IMR-90 (cell line): ENCODE measurements around the gene CASK. TPM values are rescaled to one million over a fixed set of nuclear protein-coding genes. Genes with fewer than 3 reads are reported as not detected.

Experiments
- ATAC-seq: fragments of 200-7000 bp; cut with Tn5 transposase; 2 replicates; pipeline ENCODE4 v1.9.1; 2020; ENCODE audit warnings: low read depth, mild to moderate bottlenecking, moderate library complexity
- BruUV-seq: library from RNA; stranded (reverse); fragments of 400-500 nt; replicated peaks from 2 replicates; lab custom pipeline; 2021; lab: Mats Ljungman, UMichigan
- CTCF ChIA-PET: fragments of 300-600 bp; formaldehyde crosslinking; extraction: SDS; loops from one replicate; lab custom pipeline; 2021; ENCODE audit warnings: antibody characterized with exemption; lab: Yijun Ruan, JAX
- POLR2A ChIA-PET: fragments of 300-600 bp; sonication (Branson Sonifier 250); formaldehyde crosslinking; loops from one replicate; lab custom pipeline; 2022; ENCODE audit warnings: antibody characterized with exemption; ENCODE audit not compliant: unreplicated experiment; lab: Charles Lee
- DNase-seq: peaks from one replicate; pipeline ENCODE4 v3.0.0; 2013
- H2AFZ ChIP-seq: replicated peaks from 2 replicates; pipeline ENCODE3; 2013; ENCODE audit warnings: low read length, mild to moderate bottlenecking; ENCODE audit not compliant: poor library complexity
- H2AK5ac ChIP-seq: 2 replicates; pipeline ENCODE4 v1.6.1; 2013; ENCODE audit warnings: low read depth, low read length, inconsistent platforms
- H2AK9ac ChIP-seq: replicated peaks from 2 replicates; pipeline ENCODE3; 2013; ENCODE audit warnings: mild to moderate bottlenecking, low read depth, low read length, moderate library complexity; ENCODE audit not compliant: poor library complexity
- H2BK120ac ChIP-seq: 2 replicates; pipeline ENCODE4 v1.6.1; 2013; ENCODE audit warnings: low read depth, low read length, inconsistent platforms
- H2BK15ac ChIP-seq: 3 replicates; pipeline ENCODE4 v1.6.1; 2013; ENCODE audit warnings: low read depth, low read length, inconsistent platforms
- H2BK20ac ChIP-seq: 2 replicates; pipeline ENCODE4 v1.6.1; 2013; ENCODE audit warnings: low read depth, mild to moderate bottlenecking, inconsistent platforms, low read length, moderate library complexity
- H2BK5ac ChIP-seq: 2 replicates; pipeline ENCODE4 v1.6.1; 2013; ENCODE audit warnings: mild to moderate bottlenecking, low read depth, low read length, inconsistent platforms; ENCODE audit not compliant: poor library complexity, severe bottlenecking
- H3K14ac ChIP-seq: replicated peaks from 2 replicates; pipeline ENCODE4 v1.6.1; 2013; ENCODE audit warnings: low read depth, low read length, inconsistent platforms
- H3K18ac ChIP-seq: 2 replicates; pipeline ENCODE4 v1.6.1; 2013; ENCODE audit warnings: low read depth, low read length, control low read depth
- H3K23ac ChIP-seq: 2 replicates; pipeline ENCODE4 v1.6.1; 2013; ENCODE audit warnings: low read depth, low read length, inconsistent platforms
- H3K27ac ChIP-seq: 2 replicates; pipeline ENCODE4 v1.5.1; 2013; ENCODE audit warnings: mild to moderate bottlenecking, control low read depth, low read length; ENCODE audit not compliant: insufficient read depth
- H3K27me3 ChIP-seq: 2 replicates; pipeline ENCODE4 v1.6.1; 2013; ENCODE audit warnings: low read length; ENCODE audit not compliant: control insufficient read depth, insufficient read depth
- H3K36me3 ChIP-seq: 2 replicates; pipeline ENCODE4 v1.6.1; 2013; ENCODE audit warnings: low read length, mixed read lengths; ENCODE audit not compliant: control insufficient read depth, insufficient read depth
- H3K4ac ChIP-seq: 2 replicates; pipeline ENCODE4 v1.6.1; 2013; ENCODE audit warnings: low read depth, low read length, inconsistent platforms
- H3K4me1 ChIP-seq: 2 replicates; pipeline ENCODE4 v1.6.1; 2013; ENCODE audit warnings: low read length, mixed read lengths; ENCODE audit not compliant: control insufficient read depth, insufficient read depth
- H3K4me2 ChIP-seq: 2 replicates; pipeline ENCODE4 v1.6.1; 2013; ENCODE audit warnings: low read depth, mild to moderate bottlenecking, control low read depth, low read length, moderate library complexity
- H3K4me3 ChIP-seq: 2 replicates; pipeline ENCODE4 v1.5.1; 2013; ENCODE audit warnings: low read depth, mild to moderate bottlenecking, control low read depth, low read length, moderate library complexity; ENCODE audit not compliant: insufficient read depth
- H3K56ac ChIP-seq: 2 replicates; pipeline ENCODE4 v1.6.1; 2013; ENCODE audit warnings: low read length, inconsistent platforms; ENCODE audit not compliant: insufficient read depth; ENCODE audit errors: extremely low read depth
- H3K79me1 ChIP-seq, 2 experiments: 2 replicates each; pipeline ENCODE4 v1.6.1; 2013; ENCODE audit warnings: low read length in 2 of 2, inconsistent platforms in 1 of 2, low read depth in 1 of 2
- H3K9ac ChIP-seq: 2 replicates; pipeline ENCODE4 v1.6.1; 2013; ENCODE audit warnings: low read depth, low read length, control low read depth
- H3K9me1 ChIP-seq: 2 replicates; pipeline ENCODE4 v1.6.1; 2013; ENCODE audit warnings: low read length, inconsistent platforms; ENCODE audit not compliant: insufficient read depth
- H3K9me3 ChIP-seq: 2 replicates; pipeline ENCODE4 v1.6.1; 2013; ENCODE audit warnings: low read length; ENCODE audit not compliant: control insufficient read depth, insufficient read depth
- H4K20me1 ChIP-seq: 2 replicates; pipeline ENCODE4 v1.6.1; 2013; ENCODE audit warnings: low read length, inconsistent platforms; ENCODE audit not compliant: insufficient read depth
- H4K5ac ChIP-seq: 2 replicates; pipeline ENCODE4 v1.6.1; 2013; ENCODE audit warnings: mild to moderate bottlenecking, low read depth, low read length, control low read depth
- H4K8ac ChIP-seq, 2 experiments: 2 replicates each; pipeline ENCODE4 v1.6.1; 2013; ENCODE audit warnings: low read depth in 2 of 2, low read length in 2 of 2, control low read depth in 1 of 2, inconsistent platforms in 1 of 2
- H4K91ac ChIP-seq: 2 replicates; pipeline ENCODE4 v1.6.1; 2013; ENCODE audit warnings: low read depth, low read length, inconsistent platforms; ENCODE audit not compliant: insufficient read depth
- BHLHE40 ChIP-seq: fragments of 150-350 bp; IDR thresholded peaks from 2 replicates; pipeline ENCODE4 v1.6.1; 2016; ENCODE audit warnings: mild to moderate bottlenecking, low read depth, low read length
- FOS ChIP-seq: fragments of 150-350 bp; IDR thresholded peaks from 2 replicates; pipeline ENCODE4 v1.6.1; 2016; ENCODE audit warnings: low read depth, low read length
- whole genome bisulfite sequencing, 2 experiments: methylation state at CpG; one replicate each; pipeline versions ENCODE4 v1.1.5 to v1.1.7; 2013; ENCODE audit warnings: missing lambda C conversion rate in 2 of 2; ENCODE audit not compliant: insufficient read length in 1 of 2; ENCODE audit errors: extremely low coverage in 2 of 2; 5-methylcytosine and 5-hydroxymethylcytosine counted together
- dilution Hi-C: fragments of 300-500 bp; cut with HindIII; formaldehyde crosslinking; loops from one replicate; pipeline ENCODE4 v1.14.3; 2018; ENCODE audit warnings: low sequenced_read_pairs; ENCODE audit not compliant: unreplicated experiment
- in situ Hi-C: fragments of 300-500 bp; cut with MboI; formaldehyde crosslinking; loops from 3 replicates; pipeline ENCODE4 v1.14.3; 2019; ENCODE audit warnings: low sequenced_read_pairs, inconsistent platforms, mixed read lengths
- intact Hi-C: fragments of 100-400 bp; cut with micrococcal nuclease; formaldehyde crosslinking; loops from 2 replicates; pipeline ENCODE4 v1.10.0; 2022
- polyA plus RNA-seq, 3 experiments: library from polyadenylated mRNA; depleted of rRNA; stranded (reverse); fragments of >200 nt; gene quantifications; 2 replicates each; pipeline ENCODE4 v1.2.3, GENCODE V29; 2012; ENCODE audit warnings: low replicate concordance in 1 of 3
- total RNA-seq: library from RNA; depleted of rRNA; stranded (reverse); fragments of >200 nt; gene quantifications from 2 replicates; pipeline ENCODE4 v1.2.3, GENCODE V29; 2012
- TF ChIP-seq, protein P1 (sequence below): fragments of 150-350 bp; IDR thresholded peaks from 2 replicates; pipeline ENCODE4 v1.6.1; 2016; ENCODE audit warnings: low read depth, mild to moderate bottlenecking, low read length, moderate library complexity, borderline replicate concordance

The CASK gene
- total and polyA plus RNA-seq, 2 of the 4 experiments (the other 2 are of a cell fraction) = 9.4 to 17.7 TPM

GRCh38 chrX:41522671-41523070, 400.7 kb downstream of the CASK start:
- Histone ChIP-seq H3K27me3 (peaks cover 12% of the 10 kb centered on the region), H3K18ac (no peak overlapping the region), H3K9me1 (peaks cover 5% of the 10 kb centered on the region), H2AFZ (no peak overlapping the region), H3K9me3 (no peaks in the 10 kb centered on the region), H4K8ac (no peak overlapping the region), H2BK120ac (no peak overlapping the region), H2BK5ac (no peak overlapping the region), H3K36me3 (peaks cover 5% of the 10 kb centered on the region), H2AK9ac (no peak overlapping the region), H3K4me3 (no peak overlapping the region), H3K23ac (no peak overlapping the region), H3K56ac (no peak overlapping the region), H2BK20ac (no peak overlapping the region), H4K91ac (no peak overlapping the region), H3K14ac (no peak overlapping the region), H2BK15ac (no peak overlapping the region), H3K27ac (no peak overlapping the region), H4K5ac (no peak overlapping the region), H4K20me1 (no peaks in the 10 kb centered on the region; the same call in 1 of the 2 replicates), H3K79me1 (no peaks in the 10 kb centered on the region; a peak in 1 of 4 replicates), H3K4me2 (no peak overlapping the region), H3K9ac (no peak overlapping the region), H3K4me1 (peaks cover 2% of the 10 kb centered on the region), H3K4ac (no peak overlapping the region), H2AK5ac (no peak overlapping the region)
- TF ChIP-seq BHLHE40 (no peak), FOS (no peak)
- TF ChIP-seq, protein P1, sequence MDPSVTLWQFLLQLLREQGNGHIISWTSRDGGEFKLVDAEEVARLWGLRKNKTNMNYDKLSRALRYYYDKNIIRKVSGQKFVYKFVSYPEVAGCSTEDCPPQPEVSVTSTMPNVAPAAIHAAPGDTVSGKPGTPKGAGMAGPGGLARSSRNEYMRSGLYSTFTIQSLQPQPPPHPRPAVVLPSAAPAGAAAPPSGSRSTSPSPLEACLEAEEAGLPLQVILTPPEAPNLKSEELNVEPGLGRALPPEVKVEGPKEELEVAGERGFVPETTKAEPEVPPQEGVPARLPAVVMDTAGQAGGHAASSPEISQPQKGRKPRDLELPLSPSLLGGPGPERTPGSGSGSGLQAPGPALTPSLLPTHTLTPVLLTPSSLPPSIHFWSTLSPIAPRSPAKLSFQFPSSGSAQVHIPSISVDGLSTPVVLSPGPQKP = no peak
- CTCF ChIA-PET = no interaction called here
- DNase-seq (no peak), ATAC-seq (no peak)
- WGBS, 2 experiments = no CpG with 5 or more reads among the region's 4 CpGs
- in situ Hi-C loops (no loop called here), dilution Hi-C loops (no loop called here), intact Hi-C loops (no loop called here)
- BruUV-seq = no TSS peak
- POLR2A ChIA-PET = no interaction called here
